Stimulated activated CD4-positive, alpha-beta T cell treated with anti-CD3 and anti-CD28 coated beads, Interleukin-15, amount 100 ng/mL, for 48 hours (primary cell): ENCODE results near the gene GABBR2.

Experiments
- DNase-seq, 2 donors: peaks; one replicate each; pipeline ENCODE4 v3.0.0-alpha.2; 2020; ENCODE audit warnings: low read depth in 2 of 2

GABBR2 gene

GRCh38 chr9:98634685-98635336 is 73.9 kb downstream of the GABBR2 start:
- DNase-seq, result no peak

GRCh38 chr9:98632839-98633238 is 75.9 kb downstream of the GABBR2 start:
- DNase-seq, result no peak

GRCh38 chr9:98627296-98627695 is 81.4 kb downstream of the GABBR2 start:
- DNase-seq, result no peak

- DNase-seq, result no peak
Observed at GRCh38 chr9:98625728-98626127, 83.0 kb downstream of the GABBR2 start.

GRCh38 chr9:98619788-98620187 is 88.9 kb downstream of the GABBR2 start:
- DNase-seq, result no peak

- DNase-seq, result no peak
Observed at GRCh38 chr9:98615633-98616032, 93.1 kb downstream of the GABBR2 start.

- no peak for DNase-seq
Observed at GRCh38 chr9:98614941-98615340, 93.8 kb downstream of the GABBR2 start.

GRCh38 chr9:98612061-98612752 is 96.5 kb downstream of the GABBR2 start:
- no peak for DNase-seq

- DNase-seq, result no peak
Observed at GRCh38 chr9:98611319-98611718, 97.4 kb downstream of the GABBR2 start.

GRCh38 chr9:98610711-98611110 is 98.0 kb downstream of the GABBR2 start:
- no peak for DNase-seq

- DNase-seq, result no peak
Observed at GRCh38 chr9:98610211-98610610, 98.5 kb downstream of the GABBR2 start.

GRCh38 chr9:98609646-98610045 is 99.1 kb downstream of the GABBR2 start:
- no peak for DNase-seq

GRCh38 chr9:98607787-98608186 is 100.9 kb downstream of the GABBR2 start:
- DNase-seq, result no peak

- no peak for DNase-seq
Observed at GRCh38 chr9:98607152-98607551, 101.6 kb downstream of the GABBR2 start.

GRCh38 chr9:98606730-98607129 is 102.0 kb downstream of the GABBR2 start:
- DNase-seq, result no peak

GRCh38 chr9:98605116-98605515 is 103.6 kb downstream of the GABBR2 start:
- DNase-seq, result no peak

- DNase-seq, result no peak
Observed at GRCh38 chr9:98603821-98604383, 104.8 kb downstream of the GABBR2 start.

- DNase-seq, result no peak
Observed at GRCh38 chr9:98602839-98603500, 105.8 kb downstream of the GABBR2 start.

GRCh38 chr9:98600631-98601030 is 108.1 kb downstream of the GABBR2 start:
- DNase-seq, result no peak

GRCh38 chr9:98599566-98600216 is 109.0 kb downstream of the GABBR2 start:
- DNase-seq, result no peak

- DNase-seq, result no peak
Observed at GRCh38 chr9:98598861-98599260, 109.9 kb downstream of the GABBR2 start.

- DNase-seq, result no peak
Observed at GRCh38 chr9:98597236-98597771, 111.4 kb downstream of the GABBR2 start.
